ENCODE measurements around the gene PLD1.

Gene PLD1

DNA sequence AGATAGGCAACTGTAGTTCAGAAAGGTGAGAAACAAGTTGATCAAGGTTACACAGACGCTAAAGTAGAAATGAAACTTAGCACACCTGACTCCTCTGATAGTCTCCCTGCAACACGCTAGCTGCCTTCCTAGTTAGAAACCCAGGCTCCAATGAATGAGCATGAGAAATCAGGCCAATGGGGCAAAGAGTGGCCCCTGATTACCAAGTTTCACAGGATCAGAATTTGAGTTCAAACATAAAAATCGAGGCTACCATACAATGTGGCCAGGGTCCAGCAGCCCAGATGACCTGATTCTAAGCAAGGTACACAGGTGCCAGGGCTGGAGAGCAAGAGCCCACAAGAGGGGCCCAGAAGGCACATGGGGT is 7.7 kb downstream of the PLD1 start:
- Histone ChIP-seq H3K4me1 (ENCODE audit: insufficient read depth, low read length) (peaks cover 13% of the 10 kb centered on the region; the same call in 1 of the 2 replicates), H3K9me3 (ENCODE audit: control insufficient read depth, insufficient read depth, low read length) (no peaks in the 10 kb centered on the region), H3K36me3 (ENCODE audit: insufficient read depth, low read length) (no peaks in the 10 kb centered on the region), H3K9ac (ENCODE audit: low read depth, low read length) (no peak overlapping the region)

DNA sequence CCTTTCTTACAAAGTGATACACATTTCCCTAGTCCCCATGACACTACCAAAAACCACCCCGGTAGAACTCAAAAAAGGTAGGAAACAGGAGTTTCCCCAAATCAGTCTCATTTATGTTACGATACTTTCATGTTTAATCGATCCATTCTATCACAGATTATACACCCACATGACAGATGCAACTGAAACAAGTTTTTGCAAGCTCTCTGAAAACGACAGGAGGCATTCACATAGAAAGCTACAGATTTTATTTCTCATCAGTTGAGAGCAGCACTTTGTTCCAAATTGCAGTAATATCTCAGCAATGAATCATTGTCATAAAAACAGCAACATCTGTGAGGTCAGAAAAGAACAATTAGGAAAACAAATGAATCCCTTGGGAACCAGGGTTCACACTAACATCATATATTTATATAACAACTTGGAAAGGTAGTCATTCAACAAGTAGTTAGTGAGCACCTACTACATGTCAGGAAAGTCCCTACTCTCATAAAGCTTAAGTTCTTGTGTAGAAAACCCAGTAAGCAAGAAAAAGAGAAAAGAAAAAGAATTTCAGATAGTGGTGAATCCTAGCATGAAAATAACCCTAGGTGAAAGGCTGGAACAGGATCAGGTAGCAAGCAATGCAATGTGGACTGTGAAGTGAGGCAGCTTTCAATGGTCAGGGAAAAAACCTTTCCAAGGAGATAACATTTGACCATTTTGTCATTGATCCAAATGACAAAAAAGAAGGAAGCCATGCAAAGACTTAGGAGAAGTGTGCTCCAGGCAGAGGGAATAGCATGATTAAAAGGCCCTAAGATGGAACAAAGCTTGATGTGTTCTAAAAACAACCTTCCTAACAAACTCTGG is 8.3 kb downstream of the PLD1 start:
- Histone ChIP-seq H3K9me3 (ENCODE audit: control insufficient read depth, insufficient read depth, low read length) (no peaks in the 10 kb centered on the region), H3K4me1 (ENCODE audit: insufficient read depth, low read length) (peaks cover 19% of the 10 kb centered on the region), H3K9ac (ENCODE audit: low read depth, low read length) (no peak overlapping the region)

DNA sequence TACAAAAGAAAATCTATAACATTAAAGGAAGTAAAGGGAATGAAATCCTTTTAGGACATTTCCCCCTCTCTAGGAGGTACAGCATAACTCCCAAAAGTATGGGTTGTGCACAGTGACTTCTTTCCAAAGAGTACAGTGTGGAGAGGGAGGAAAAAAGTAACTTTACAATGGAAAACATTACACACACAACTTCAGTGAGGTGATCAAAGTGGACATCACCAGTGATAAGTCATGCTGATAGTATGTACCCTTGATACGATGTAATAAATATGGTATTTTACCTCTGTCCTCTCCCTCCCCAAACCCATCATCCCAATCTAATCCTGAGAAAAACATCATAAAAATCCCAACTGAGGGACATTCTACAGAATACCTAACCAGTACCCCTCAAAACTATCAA is 10.8 kb downstream of the PLD1 start:
- Histone ChIP-seq H3K36me3 (ENCODE audit: insufficient read depth, low read length) (no peaks in the 10 kb centered on the region), H3K9me3 (ENCODE audit: control insufficient read depth, insufficient read depth, low read length) (no peaks in the 10 kb centered on the region), H3K4me1 (ENCODE audit: insufficient read depth, low read length) (peaks cover 17% of the 10 kb centered on the region), H3K9ac (ENCODE audit: low read depth, low read length) (no peak overlapping the region)

More for the DNA sequence above, 8.3 kb downstream of the PLD1 start:
- H3K36me3 ChIP-seq (ENCODE audit: insufficient read depth, low read length) = no peaks in the 10 kb centered on the region

DNA sequence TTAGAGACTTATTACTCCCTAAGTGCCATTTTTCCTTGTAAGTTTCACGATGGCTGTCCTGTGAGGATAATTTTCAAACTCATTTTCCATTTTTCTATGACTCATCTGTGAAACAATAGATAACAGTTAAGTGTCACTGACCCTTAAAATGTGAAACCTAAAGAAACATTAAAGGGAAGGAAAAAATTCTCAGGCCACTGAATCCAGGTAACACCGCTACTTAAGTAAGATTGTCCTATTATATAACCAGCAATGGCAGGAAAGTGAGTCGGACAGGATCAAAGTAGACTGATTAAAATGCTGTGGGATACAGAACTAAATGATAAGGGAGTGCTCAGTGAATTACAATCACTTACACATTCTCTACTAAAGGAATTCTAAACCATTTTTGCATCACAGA is 12.4 kb downstream of the PLD1 start:
- Histone ChIP-seq H3K36me3 (ENCODE audit: insufficient read depth, low read length) (no peaks in the 10 kb centered on the region), H3K9ac (ENCODE audit: low read depth, low read length) (no peak overlapping the region), H3K4me1 (ENCODE audit: insufficient read depth, low read length) (peaks cover 19% of the 10 kb centered on the region), H3K9me3 (ENCODE audit: control insufficient read depth, insufficient read depth, low read length) (no peaks in the 10 kb centered on the region)

DNA sequence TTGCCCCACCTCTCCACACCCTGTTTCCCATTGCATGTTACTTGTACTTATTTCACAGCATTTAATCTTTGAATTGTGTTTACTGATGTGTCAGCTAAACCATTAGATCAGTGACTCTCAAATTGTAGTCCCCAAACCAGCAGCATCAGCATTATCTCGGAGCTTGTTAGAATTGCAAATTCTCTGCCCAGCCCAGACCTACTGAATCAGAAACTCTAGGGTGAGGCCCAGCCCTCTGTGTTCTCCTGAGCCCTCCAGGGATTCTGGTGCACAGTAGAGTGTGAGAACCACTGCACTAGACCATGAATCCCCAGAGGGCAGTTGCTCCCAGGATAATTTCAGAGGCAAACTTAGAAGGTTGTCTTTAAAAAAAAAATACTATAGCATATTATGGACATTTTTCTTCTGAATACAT is 13.0 kb downstream of the PLD1 start:
- Histone ChIP-seq H3K36me3 (ENCODE audit: insufficient read depth, low read length) (no peaks in the 10 kb centered on the region), H3K9me3 (ENCODE audit: control insufficient read depth, insufficient read depth, low read length) (no peaks in the 10 kb centered on the region), H3K4me1 (ENCODE audit: insufficient read depth, low read length) (peaks cover 25% of the 10 kb centered on the region), H3K9ac (ENCODE audit: low read depth, low read length) (no peak overlapping the region)

DNA sequence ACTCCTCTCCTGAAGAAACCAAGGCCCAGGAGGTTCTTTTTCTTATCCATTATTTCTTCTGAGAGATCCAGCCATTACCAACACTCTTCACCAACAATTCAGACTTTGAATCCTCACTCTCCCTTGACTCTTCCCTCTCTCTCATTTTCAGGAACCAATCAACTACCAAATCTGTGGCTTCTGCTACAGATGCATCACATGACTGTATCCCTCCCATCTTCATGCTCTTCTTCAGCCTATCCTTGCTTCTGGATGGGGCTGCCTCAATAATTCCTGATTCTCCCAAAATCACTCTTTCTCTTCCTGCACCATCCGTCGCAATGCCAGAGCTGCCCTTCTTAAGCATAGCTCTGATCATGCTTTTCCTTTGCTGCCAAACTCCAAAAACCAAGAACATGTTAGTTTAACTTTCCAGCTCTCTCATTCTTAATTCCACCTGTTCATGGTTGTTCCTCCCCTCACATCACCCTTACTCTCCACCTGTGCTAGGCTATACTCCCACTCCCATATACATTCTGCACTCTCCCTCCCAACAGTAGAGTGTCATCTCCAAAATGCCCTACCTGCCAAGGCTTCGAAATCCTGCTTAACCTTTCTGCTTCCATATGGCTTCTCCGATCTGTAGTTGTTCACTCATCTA is 13.5 kb downstream of the PLD1 start:
- Histone ChIP-seq H3K9ac (ENCODE audit: low read depth, low read length) (no peak overlapping the region), H3K9me3 (ENCODE audit: control insufficient read depth, insufficient read depth, low read length) (no peaks in the 10 kb centered on the region), H3K4me1 (ENCODE audit: insufficient read depth, low read length) (peaks cover 30% of the 10 kb centered on the region), H3K36me3 (ENCODE audit: insufficient read depth, low read length) (no peaks in the 10 kb centered on the region)

DNA sequence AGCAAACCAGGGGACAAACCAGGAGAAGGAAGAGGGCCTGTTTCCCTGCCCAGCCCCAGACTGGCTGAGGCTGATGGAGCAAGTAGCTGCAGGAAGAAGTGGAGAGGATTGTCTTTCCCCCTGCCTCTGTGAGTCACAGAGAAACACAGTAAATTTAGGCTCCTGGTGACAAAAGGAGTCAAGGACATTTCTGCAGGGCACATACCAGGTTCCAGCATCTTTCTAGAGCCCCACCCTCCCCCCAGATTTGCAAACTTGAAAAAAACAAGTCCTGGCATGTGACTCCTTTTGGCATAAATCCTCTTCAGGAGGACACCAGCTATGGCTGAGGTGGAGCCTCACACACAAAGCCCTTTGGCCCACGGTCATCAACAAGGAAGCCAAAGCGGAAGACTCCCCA is 17.8 kb downstream of the PLD1 start:
- Histone ChIP-seq H3K9ac (ENCODE audit: low read depth, low read length) (no peak overlapping the region), H3K4me1 (ENCODE audit: insufficient read depth, low read length) (peaks cover 43% of the 10 kb centered on the region)

DNA sequence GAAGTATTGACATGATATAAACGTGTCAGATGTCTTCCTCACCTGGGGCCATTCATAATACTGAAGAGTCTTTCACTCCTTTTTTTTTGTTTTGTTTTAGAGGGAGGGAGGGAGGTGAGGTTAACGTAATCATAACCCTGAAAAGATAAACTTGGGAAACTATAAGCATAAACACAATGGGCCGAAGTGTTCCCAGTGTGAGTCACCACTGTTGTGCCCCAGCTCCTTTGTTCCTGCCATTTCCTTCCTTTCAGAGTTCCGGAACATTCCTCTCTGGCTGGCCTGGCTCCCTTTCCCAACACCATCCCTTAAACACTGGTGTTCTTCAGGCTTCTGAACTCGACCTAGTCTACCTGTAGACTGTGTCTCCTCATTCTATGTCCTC is 18.6 kb downstream of the PLD1 start:
- Histone ChIP-seq H3K4me1 (ENCODE audit: insufficient read depth, low read length) (peaks cover 35% of the 10 kb centered on the region), H3K36me3 (ENCODE audit: insufficient read depth, low read length) (no peaks in the 10 kb centered on the region; the same call in 1 of the 2 replicates), H3K9me3 (ENCODE audit: control insufficient read depth, insufficient read depth, low read length) (no peaks in the 10 kb centered on the region), H3K9ac (ENCODE audit: low read depth, low read length) (peak overlapping the region; percentile 8; the same call in 1 of the 2 replicates)

More for the DNA sequence above, 17.8 kb downstream of the PLD1 start:
- Histone ChIP-seq H3K9me3 (ENCODE audit: control insufficient read depth, insufficient read depth, low read length) (no peaks in the 10 kb centered on the region), H3K36me3 (ENCODE audit: insufficient read depth, low read length) (no peaks in the 10 kb centered on the region; the same call in 1 of the 2 replicates)

DNA sequence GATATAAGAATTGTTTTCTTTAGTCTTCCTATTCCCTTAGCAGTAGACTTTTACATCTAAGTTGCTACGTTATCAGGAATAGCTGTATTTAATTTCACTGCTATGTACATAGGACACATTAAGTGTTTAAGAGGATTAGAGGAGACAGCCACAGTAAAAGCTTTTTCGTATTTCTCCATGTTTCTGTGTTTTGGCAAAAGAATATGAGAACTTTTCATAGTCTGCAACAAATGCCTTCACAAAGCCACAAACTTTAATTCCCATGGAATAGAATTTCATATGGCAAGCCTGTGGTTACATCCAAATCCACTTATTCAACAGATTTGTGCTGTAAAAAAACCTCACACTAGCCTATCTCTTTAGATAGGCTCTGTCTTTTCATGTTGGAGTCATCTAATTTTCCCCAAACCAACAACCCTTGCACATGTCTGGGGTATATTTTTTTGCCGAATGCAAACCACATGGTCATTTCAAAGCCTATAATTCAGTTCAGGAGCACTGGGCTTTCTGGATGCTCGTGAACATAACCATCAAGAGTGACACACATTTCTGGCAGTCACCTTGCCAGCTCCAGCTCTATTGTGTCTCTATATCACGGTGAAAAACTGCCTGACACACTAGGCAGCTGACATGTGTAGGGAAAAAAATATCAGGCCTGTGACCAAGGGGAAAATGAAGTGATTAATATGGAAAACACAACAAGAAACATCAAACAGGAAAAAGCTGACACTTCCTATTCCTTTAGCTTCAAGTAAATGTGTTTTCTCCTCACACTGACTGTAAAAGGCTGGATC is 19.2 kb downstream of the PLD1 start:
- Histone ChIP-seq H3K4me1 (ENCODE audit: insufficient read depth, low read length) (peaks cover 34% of the 10 kb centered on the region), H3K36me3 (ENCODE audit: insufficient read depth, low read length) (no peaks in the 10 kb centered on the region; the same call in 1 of the 2 replicates), H3K9ac (ENCODE audit: low read depth, low read length) (0 out of 2 replicates have a peak overlapping the region, but pooled peaks have one; percentile 8), H3K9me3 (ENCODE audit: control insufficient read depth, insufficient read depth, low read length) (no peaks in the 10 kb centered on the region)

DNA sequence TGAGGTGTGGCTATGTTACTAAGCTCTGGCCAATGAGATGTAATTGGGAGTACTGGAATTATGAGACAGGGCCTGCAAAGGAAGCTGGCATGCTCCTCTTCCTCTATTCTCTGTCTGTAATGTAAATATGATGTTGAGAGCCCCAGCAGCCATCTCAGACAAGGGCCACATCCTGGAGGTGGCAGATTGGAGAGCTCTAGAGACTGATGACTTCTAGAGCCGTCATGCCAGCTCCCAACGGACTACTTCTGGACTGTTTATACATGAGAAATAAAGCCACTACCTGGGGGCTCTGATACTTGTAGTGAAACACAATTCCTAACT is 19.7 kb downstream of the PLD1 start:
- Histone ChIP-seq H3K4me1 (ENCODE audit: insufficient read depth, low read length) (peaks cover 34% of the 10 kb centered on the region), H3K36me3 (ENCODE audit: insufficient read depth, low read length) (no peaks in the 10 kb centered on the region; the same call in 1 of the 2 replicates), H3K9ac (ENCODE audit: low read depth, low read length) (no peak overlapping the region)

DNA sequence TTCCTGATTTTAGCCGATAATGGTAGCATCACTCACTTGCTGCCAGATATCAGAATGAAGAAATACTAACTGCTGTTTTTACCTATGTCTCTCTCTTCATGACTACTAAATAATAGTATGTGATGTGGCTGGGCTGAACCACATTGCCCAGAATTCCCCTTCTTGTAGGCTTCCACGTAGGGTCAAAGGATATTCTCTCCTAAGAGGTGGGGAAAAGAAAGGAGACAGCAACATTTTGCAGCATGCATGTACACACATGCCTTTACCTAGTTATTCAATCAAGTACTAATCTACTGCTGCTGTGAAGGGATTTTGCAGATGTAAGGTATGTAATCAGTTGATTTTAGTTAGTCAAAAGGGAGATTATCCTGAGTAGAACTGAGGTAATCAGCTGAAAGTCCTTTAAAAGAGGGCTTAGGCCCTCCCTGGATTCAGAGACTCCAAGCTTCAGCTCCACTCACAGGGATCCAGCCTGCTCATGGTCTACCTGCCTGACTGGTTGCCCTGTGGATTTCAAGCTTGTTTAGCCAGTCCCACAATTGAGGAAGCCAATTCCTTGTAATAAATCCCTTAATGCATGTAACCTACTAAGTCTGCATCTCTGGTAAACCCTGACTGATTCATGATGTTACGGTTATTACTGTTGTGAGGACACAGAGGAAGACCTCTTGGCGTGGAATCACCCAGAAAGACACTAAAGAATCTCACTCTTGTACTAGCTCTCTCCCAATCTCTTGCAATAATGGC is 20.4 kb downstream of the PLD1 start:
- peaks cover 34% of the 10 kb centered on the region for H3K4me1 ChIP-seq (ENCODE audit: insufficient read depth, low read length)
- no peak overlapping the region for H3K9ac ChIP-seq (ENCODE audit: low read depth, low read length)
- H3K9me3 ChIP-seq (ENCODE audit: control insufficient read depth, insufficient read depth, low read length) = no peaks in the 10 kb centered on the region
- no peaks in the 10 kb centered on the region; the same call in 1 of the 2 replicates for H3K36me3 ChIP-seq (ENCODE audit: insufficient read depth, low read length)

More for the DNA sequence above, 19.7 kb downstream of the PLD1 start:
- no peaks in the 10 kb centered on the region for H3K9me3 ChIP-seq (ENCODE audit: control insufficient read depth, insufficient read depth, low read length)

DNA sequence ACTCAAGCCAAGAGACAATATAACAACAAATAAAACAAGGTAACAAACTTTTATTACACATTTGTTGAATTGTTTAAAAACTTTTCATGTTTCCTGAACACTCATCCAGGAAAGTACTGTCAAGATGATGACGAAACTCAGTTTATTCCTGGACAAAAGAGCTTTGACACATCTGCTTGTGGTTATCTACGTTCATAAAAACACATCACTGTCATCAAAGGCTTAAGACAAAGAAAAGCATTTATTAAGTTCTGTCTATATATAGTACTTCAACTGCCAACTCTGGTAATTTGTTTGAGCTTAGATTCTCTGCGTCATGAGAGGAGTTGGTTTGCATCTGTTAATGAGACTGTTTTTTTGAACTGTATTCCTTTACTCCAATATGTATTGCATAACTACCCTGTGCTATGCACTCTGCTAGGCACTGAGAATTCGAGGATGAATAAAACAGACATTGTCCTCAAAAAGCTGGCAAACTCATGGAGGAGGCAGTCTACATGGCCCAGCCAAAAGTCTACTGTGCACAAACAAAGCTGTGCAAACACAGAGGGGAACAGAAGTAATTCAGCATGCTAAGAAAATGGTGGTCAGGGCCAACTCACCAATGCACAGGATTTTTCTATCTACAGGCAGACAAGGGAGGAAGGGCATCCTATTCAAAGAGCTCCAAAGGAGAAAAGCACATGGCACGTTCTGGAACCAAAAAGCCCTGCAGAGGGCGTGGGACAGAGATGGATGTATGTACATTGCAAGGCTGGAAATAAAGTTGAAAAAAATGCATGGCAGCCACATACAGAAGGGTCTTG is 21.5 kb downstream of the PLD1 start:
- no peaks in the 10 kb centered on the region for H3K9me3 ChIP-seq (ENCODE audit: control insufficient read depth, insufficient read depth, low read length)
- peaks cover 34% of the 10 kb centered on the region for H3K4me1 ChIP-seq (ENCODE audit: insufficient read depth, low read length)
- no peak overlapping the region for H3K9ac ChIP-seq (ENCODE audit: low read depth, low read length)
- H3K36me3 ChIP-seq (ENCODE audit: insufficient read depth, low read length) = no peaks in the 10 kb centered on the region; the same call in 1 of the 2 replicates

DNA sequence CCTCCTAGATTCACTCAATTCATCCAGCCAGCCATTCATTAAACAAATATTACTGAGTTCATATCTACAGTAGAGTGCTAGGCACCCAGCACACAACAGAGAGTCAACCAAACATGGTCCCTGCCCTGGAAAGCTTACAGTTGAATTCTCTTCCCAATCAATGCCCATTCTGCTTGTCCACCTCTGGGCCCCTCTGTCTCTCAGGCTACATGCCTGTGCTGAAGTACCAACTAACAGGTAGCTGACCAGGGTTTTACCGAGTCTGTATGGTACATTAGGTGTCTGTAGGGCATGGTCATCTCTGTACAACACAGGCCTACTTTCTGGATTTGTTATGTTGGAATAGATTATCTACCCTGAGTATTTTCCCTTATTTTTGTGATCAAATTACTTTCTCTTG is 23.3 kb downstream of the PLD1 start:
- Histone ChIP-seq H3K9ac (ENCODE audit: low read depth, low read length) (no peak overlapping the region), H3K4me1 (ENCODE audit: insufficient read depth, low read length) (peaks cover 24% of the 10 kb centered on the region), H3K36me3 (ENCODE audit: insufficient read depth, low read length) (no peaks in the 10 kb centered on the region; the same call in 1 of the 2 replicates), H3K9me3 (ENCODE audit: control insufficient read depth, insufficient read depth, low read length) (no peaks in the 10 kb centered on the region)
